KMS-11 (cell line): Measurements from ENCODE around the gene XRCC3.

Experiments
- H2AFZ ChIP-seq: fragments of 200-600 bp; sonication (generic); 2 replicates; pipeline ENCODE4 v1.6.1; 2016; ENCODE audit warnings: antibody characterized with exemption, mixed run types, low read depth
- H3K27ac ChIP-seq: fragments of 200-600 bp; sonication (generic); 2 replicates; pipeline ENCODE4 v1.6.1; 2016; ENCODE audit warnings: mild to moderate bottlenecking, mixed run types
- H3K27me3 ChIP-seq: fragments of 200-600 bp; sonication (generic); 2 replicates; pipeline ENCODE4 v1.6.1; 2017; ENCODE audit warnings: mild to moderate bottlenecking, low read depth, mixed run types, moderate library complexity; ENCODE audit not compliant: insufficient read depth
- H3K36me3 ChIP-seq: fragments of 200-600 bp; sonication (generic); 2 replicates; pipeline ENCODE4 v1.6.1; 2017; ENCODE audit warnings: mild to moderate bottlenecking, mixed run types; ENCODE audit not compliant: insufficient read depth
- H3K4me1 ChIP-seq: fragments of 200-600 bp; sonication (generic); 2 replicates; pipeline ENCODE4 v1.6.1; 2016; ENCODE audit warnings: mild to moderate bottlenecking, low read depth, mixed run types; ENCODE audit not compliant: poor library complexity, severe bottlenecking
- H3K4me2 ChIP-seq: fragments of 200-600 bp; sonication (generic); 2 replicates; pipeline ENCODE4 v1.7.0; 2016; ENCODE audit warnings: mild to moderate bottlenecking, mixed run types
- H3K4me3 ChIP-seq: fragments of 200-600 bp; sonication (generic); IDR thresholded peaks from 2 replicates; pipeline ENCODE4 v1.6.1; 2017; ENCODE audit warnings: low read depth, low read length, mixed read lengths; ENCODE audit not compliant: insufficient read depth
- H3K79me2 ChIP-seq: fragments of 200-600 bp; sonication (generic); 2 replicates; pipeline ENCODE4 v1.6.1; 2016; ENCODE audit warnings: low read depth, mixed run types; ENCODE audit not compliant: insufficient read depth
- H3K9ac ChIP-seq: fragments of 200-600 bp; sonication (generic); 2 replicates; pipeline ENCODE4 v1.6.1; 2016; ENCODE audit warnings: mild to moderate bottlenecking, mixed run types
- H4K20me1 ChIP-seq: fragments of 200-600 bp; sonication (generic); 2 replicates; pipeline ENCODE4 v1.6.1; 2016; ENCODE audit warnings: mild to moderate bottlenecking, mixed run types; ENCODE audit not compliant: insufficient read depth
- TF ChIP-seq, protein P1 (sequence below): fragments of 200-600 bp; sonication (generic); conservative IDR thresholded peaks from 2 replicates; pipeline ENCODE4 v1.6.1; 2017; ENCODE audit warnings: low read depth, mild to moderate bottlenecking, antibody characterized with exemption, low read length, moderate library complexity, mixed read lengths

The XRCC3 gene

DNA sequence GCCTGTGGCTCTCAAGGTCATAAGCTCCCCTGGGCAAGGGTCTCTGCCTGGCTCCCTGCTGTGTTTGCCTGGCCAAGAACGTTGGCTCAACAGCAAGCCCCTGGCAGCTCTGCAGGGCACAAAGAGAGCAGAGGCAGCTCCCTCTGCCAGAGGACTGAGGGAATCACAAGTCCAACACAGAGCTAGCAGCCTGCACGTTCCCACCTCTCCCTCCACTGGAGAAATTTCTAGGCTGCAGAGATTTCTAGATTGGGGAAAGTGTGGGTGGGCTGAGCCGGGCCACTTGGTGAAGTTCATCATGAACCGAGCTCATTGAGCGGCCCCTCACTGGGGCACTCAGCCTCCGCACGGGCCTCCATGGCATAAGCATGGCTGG is 20.2 kb upstream of the XRCC3 start:
- H3K27ac ChIP-seq: no peak overlapping the region
- no peaks in the 10 kb centered on the region for H4K20me1 ChIP-seq
- H3K9ac ChIP-seq: no peak overlapping the region
- no peak overlapping the region for H3K4me2 ChIP-seq
- no peaks in the 10 kb centered on the region for H3K27me3 ChIP-seq
- H3K36me3 ChIP-seq: no peaks in the 10 kb centered on the region
- TF ChIP-seq, protein P1, sequence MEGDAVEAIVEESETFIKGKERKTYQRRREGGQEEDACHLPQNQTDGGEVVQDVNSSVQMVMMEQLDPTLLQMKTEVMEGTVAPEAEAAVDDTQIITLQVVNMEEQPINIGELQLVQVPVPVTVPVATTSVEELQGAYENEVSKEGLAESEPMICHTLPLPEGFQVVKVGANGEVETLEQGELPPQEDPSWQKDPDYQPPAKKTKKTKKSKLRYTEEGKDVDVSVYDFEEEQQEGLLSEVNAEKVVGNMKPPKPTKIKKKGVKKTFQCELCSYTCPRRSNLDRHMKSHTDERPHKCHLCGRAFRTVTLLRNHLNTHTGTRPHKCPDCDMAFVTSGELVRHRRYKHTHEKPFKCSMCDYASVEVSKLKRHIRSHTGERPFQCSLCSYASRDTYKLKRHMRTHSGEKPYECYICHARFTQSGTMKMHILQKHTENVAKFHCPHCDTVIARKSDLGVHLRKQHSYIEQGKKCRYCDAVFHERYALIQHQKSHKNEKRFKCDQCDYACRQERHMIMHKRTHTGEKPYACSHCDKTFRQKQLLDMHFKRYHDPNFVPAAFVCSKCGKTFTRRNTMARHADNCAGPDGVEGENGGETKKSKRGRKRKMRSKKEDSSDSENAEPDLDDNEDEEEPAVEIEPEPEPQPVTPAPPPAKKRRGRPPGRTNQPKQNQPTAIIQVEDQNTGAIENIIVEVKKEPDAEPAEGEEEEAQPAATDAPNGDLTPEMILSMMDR: no peak
- no peaks in the 10 kb centered on the region for H3K4me1 ChIP-seq
- no peaks in the 10 kb centered on the region for H3K79me2 ChIP-seq
- no peak overlapping the region for H3K4me3 ChIP-seq
- no peak overlapping the region for H2AFZ ChIP-seq

DNA sequence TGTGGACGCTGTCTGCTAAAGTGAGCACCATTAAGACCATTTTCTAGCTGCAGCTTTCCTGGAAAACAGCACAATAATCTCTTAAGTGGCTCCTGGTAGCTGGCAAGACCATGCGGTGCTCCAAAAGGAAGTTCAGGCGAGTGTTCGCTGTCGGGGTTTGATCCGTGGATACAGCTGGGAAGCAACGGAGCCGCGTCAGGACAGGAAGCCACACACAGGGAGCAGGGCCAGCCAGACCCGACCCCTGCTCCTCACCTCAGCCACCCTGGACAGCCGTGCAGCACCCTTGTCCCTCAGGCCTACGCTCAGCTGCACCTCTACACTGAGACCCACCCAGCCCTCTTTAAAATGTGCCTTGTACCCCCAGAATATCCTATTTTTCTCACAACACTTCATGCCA is 19.8 kb upstream of the XRCC3 start:
- no peak overlapping the region for H3K27ac ChIP-seq
- H3K4me3 ChIP-seq: no peak overlapping the region
- TF ChIP-seq, protein P1: no peak
- H4K20me1 ChIP-seq: no peaks in the 10 kb centered on the region
- no peaks in the 10 kb centered on the region for H3K4me1 ChIP-seq
- no peak overlapping the region for H2AFZ ChIP-seq
- H3K36me3 ChIP-seq: no peaks in the 10 kb centered on the region
- no peaks in the 10 kb centered on the region for H3K79me2 ChIP-seq
- H3K9ac ChIP-seq: no peak overlapping the region
- no peak overlapping the region for H3K4me2 ChIP-seq
- no peaks in the 10 kb centered on the region for H3K27me3 ChIP-seq

DNA sequence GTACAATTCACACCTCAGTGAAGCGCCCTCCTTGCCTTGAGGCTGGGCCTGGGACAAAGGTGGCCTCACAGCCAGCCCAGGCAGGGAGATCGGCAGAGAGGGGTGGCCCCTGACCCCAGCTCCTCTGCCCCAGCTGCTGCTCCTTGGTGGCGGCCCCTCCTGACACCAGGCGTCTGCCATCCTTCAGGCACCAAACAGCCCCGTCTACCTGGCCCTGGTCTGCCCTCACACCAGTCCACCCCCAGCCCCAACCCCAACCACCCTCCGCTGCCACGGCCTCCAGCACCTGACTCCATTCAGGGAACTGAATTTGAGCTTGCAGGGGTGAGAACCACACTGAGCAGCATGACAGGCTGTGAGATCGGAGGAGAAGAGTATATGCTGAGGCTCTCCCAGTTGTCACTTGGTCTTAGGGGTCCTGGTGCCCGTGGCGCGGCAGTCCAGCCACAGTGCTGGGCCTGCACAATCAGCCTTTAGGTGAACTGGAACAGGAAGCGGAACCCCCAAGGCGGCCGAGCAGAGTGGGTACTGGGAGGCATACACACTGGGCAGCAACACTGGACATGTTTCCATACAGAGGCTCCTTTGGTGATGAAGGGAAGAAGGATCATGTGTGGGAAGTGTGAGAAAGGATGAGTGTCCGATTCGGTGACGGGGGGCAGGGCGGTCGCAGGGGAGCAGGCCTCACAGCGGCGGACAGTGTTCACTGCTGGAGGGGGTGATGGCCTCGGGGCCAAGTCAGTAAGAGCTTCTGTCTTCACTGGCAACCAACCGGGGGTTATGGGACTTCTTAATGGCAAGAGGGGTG is 19.0 kb upstream of the XRCC3 start:
- Histone ChIP-seq H3K36me3 (no peaks in the 10 kb centered on the region), H3K4me3 (no peak overlapping the region), H3K4me1 (no peaks in the 10 kb centered on the region), H3K9ac (no peak overlapping the region), H4K20me1 (no peaks in the 10 kb centered on the region), H3K4me2 (no peak overlapping the region), H3K27ac (no peak overlapping the region), H2AFZ (no peak overlapping the region), H3K79me2 (no peaks in the 10 kb centered on the region), H3K27me3 (no peaks in the 10 kb centered on the region)
- TF ChIP-seq, protein P1: no peak

GRCh38 chr14:103733651-103734050 is 18.4 kb upstream of the XRCC3 start:
- Histone ChIP-seq H3K36me3 (no peaks in the 10 kb centered on the region), H4K20me1 (no peaks in the 10 kb centered on the region), H3K4me3 (no peak overlapping the region)

More at GRCh38 chr14:103733651-103734050, 18.4 kb upstream of the XRCC3 start:
- Histone ChIP-seq H3K4me1 (no peaks in the 10 kb centered on the region), H3K27ac (no peak overlapping the region), H3K4me2 (no peak overlapping the region), H3K79me2 (no peaks in the 10 kb centered on the region), H3K27me3 (no peaks in the 10 kb centered on the region), H2AFZ (no peak overlapping the region), H3K9ac (no peak overlapping the region)
- TF ChIP-seq, protein P1: no peak
